Peyer's patch (tissue), 4 donors: ENCODE measurements around the gene GIGYF2. TPM values are rescaled to one million over a fixed set of nuclear protein-coding genes. Genes with fewer than 3 reads are reported as not detected.

Experiments used
- DNase-seq, 3 donors: peaks; one replicate each; pipeline ENCODE4 v3.0.0-alpha.2; 2017 to 2019
- H3K27ac ChIP-seq, 4 donors: fragments of 200-600 bp; sonication (generic); one replicate each; pipeline ENCODE4 v1.5.1; 2016 to 2019
- H3K27me3 ChIP-seq, 2 donors: fragments of 200-600 bp; sonication (generic); one replicate each; pipeline ENCODE4 v1.5.1; 2019
- H3K36me3 ChIP-seq, 3 donors: fragments of 200-600 bp; sonication (generic); one replicate each; pipeline ENCODE4 v1.5.1; 2016 to 2019
- H3K4me1 ChIP-seq, 4 donors: fragments of 200-600 bp; sonication (generic); one replicate each; pipeline ENCODE4 v1.5.1; 2016 to 2019
- H3K4me3 ChIP-seq, 4 donors: fragments of 200-600 bp; sonication (generic); 1 replicate in 3 of 4; 2 replicates in 1 of 4; pipeline ENCODE4 v1.5.1; 2016 to 2019; ENCODE audit warnings: mild to moderate bottlenecking in 1 of 4
- H3K9me3 ChIP-seq, 4 donors: fragments of 200-600 bp; sonication (generic); one replicate each; pipeline ENCODE4 v1.5.1; 2016 to 2019; ENCODE audit warnings: mild to moderate bottlenecking in 1 of 4
- CTCF ChIP-seq, 6 experiments: fragments of 450-650 bp in 4 of 6; fragments of 200-600 bp in 2 of 6; sonication (generic) in 1 of 6; IDR thresholded peaks; one replicate each; pipeline ENCODE4 v1.5.1; 2017 to 2019; ENCODE audit warnings: antibody characterized with exemption in 6 of 6, mild to moderate bottlenecking in 3 of 6, moderate library complexity in 1 of 6
- POLR2A ChIP-seq, 2 donors: fragments of 450-650 bp; IDR thresholded peaks; one replicate each; pipeline ENCODE4 v1.5.1; 2017; ENCODE audit warnings: antibody characterized with exemption in 2 of 2, mild to moderate bottlenecking in 2 of 2, moderate library complexity in 2 of 2
- total RNA-seq, 4 donors: library from RNA; depleted of rRNA; stranded (reverse); fragments of >200 nt; gene quantifications; one replicate each; pipeline ENCODE4 v1.1.0, GENCODE V29; 2016

GIGYF2 gene
- total RNA-seq, 4 donors from 2014 or later: 82.5 to 126 (median 90.1) TPM

- Histone ChIP-seq H3K4me1 (peaks cover 0 to 32% (median 10%) of the 10 kb centered on the region in 4 donors), H3K9me3 (no peaks in the 10 kb centered on the region), H3K27me3 (no peaks in the 10 kb centered on the region), H3K4me3 (peak overlapping the region; percentile 40 to 80 (median 59)), H3K36me3 (peaks cover 0 to 3% (median 0%) of the 10 kb centered on the region in 3 donors), H3K27ac (peak overlapping the region in 3 of 4 donors; percentile 76 to 91 (median 84))
- peak in 1 of 3 donors; percentile 49 for DNase-seq
- no peak for TF ChIP-seq CTCF (IDR thresholded peaks at IDR 0.05)
- TF ChIP-seq POLR2A (IDR thresholded peaks at IDR 0.05): peak in 1 of 2 donors; percentile 39
Observed at GRCh38 chr2:232876978-232877441, 179.9 kb downstream of the GIGYF2 start.

- Histone ChIP-seq H3K36me3 (peaks cover 0 to 11% (median 0%) of the 10 kb centered on the region in 3 donors), H3K4me1 (peaks cover 0 to 32% (median 10%) of the 10 kb centered on the region in 4 donors), H3K9me3 (no peaks in the 10 kb centered on the region), H3K27me3 (no peaks in the 10 kb centered on the region), H3K27ac (peak overlapping the region in 1 of 4 donors; percentile 91), H3K4me3 (no peak overlapping the region)
- TF ChIP-seq POLR2A (IDR thresholded peaks at IDR 0.05) (no peak), CTCF (IDR thresholded peaks at IDR 0.05) (no peak)
- no peak for DNase-seq
Observed at GRCh38 chr2:232877940-232878511, 180.9 kb downstream of the GIGYF2 start.

- no peak overlapping the region for H3K27ac ChIP-seq
- peaks cover 0 to 15% (median 0%) of the 10 kb centered on the region in 3 donors for H3K36me3 ChIP-seq
- H3K27me3 ChIP-seq: no peaks in the 10 kb centered on the region
- peaks cover 0 to 24% (median 7%) of the 10 kb centered on the region in 4 donors for H3K4me1 ChIP-seq
- TF ChIP-seq POLR2A (IDR thresholded peaks at IDR 0.05) (no peak), CTCF (IDR thresholded peaks at IDR 0.05) (no peak)
- no peak for DNase-seq
- H3K4me3 ChIP-seq: no peak overlapping the region
- H3K9me3 ChIP-seq: no peaks in the 10 kb centered on the region
Observed at GRCh38 chr2:232878855-232879617, 181.9 kb downstream of the GIGYF2 start.

GRCh38 chr2:232879618-232880494 is 182.7 kb downstream of the GIGYF2 start:
- H3K27ac ChIP-seq: no peak overlapping the region
- no peak for TF ChIP-seq CTCF (IDR thresholded peaks at IDR 0.05)
- no peak for TF ChIP-seq POLR2A (IDR thresholded peaks at IDR 0.05)
- no peak for DNase-seq
- H3K4me1 ChIP-seq: peaks cover 0 to 16% (median 7%) of the 10 kb centered on the region in 4 donors
- no peak overlapping the region for H3K4me3 ChIP-seq
- no peaks in the 10 kb centered on the region for H3K9me3 ChIP-seq
- no peaks in the 10 kb centered on the region for H3K27me3 ChIP-seq
- peaks cover 0 to 23% (median 0%) of the 10 kb centered on the region in 3 donors for H3K36me3 ChIP-seq

GRCh38 chr2:232880764-232881351 is 183.7 kb downstream of the GIGYF2 start:
- Histone ChIP-seq H3K27me3 (no peaks in the 10 kb centered on the region), H3K36me3 (peaks cover 0 to 26% (median 0%) of the 10 kb centered on the region in 3 donors), H3K9me3 (no peaks in the 10 kb centered on the region), H3K4me1 (peaks cover 0 to 11% (median 3%) of the 10 kb centered on the region in 4 donors), H3K27ac (no peak overlapping the region), H3K4me3 (no peak overlapping the region)
- no peak for TF ChIP-seq POLR2A (IDR thresholded peaks at IDR 0.05)
- TF ChIP-seq CTCF (IDR thresholded peaks at IDR 0.05): no peak
- no peak for DNase-seq
